Ovary (tissue), 3 donors: ENCODE measurements around the gene DRD1.

ENCODE experiments used
- POLR2A ChIP-seq: fragments of 450-650 bp; IDR thresholded peaks from one replicate; pipeline ENCODE4 v1.6.1; 2017; ENCODE audit warnings: antibody characterized with exemption, mild to moderate bottlenecking, moderate library complexity
- TF ChIP-seq, protein P1 (sequence below), 3 donors: fragments of 450-650 bp in 2 of 3; fragments of 200-600 bp in 1 of 3; IDR thresholded peaks; one replicate each; pipeline versions ENCODE4 v1.5.1 to v1.8.0; 2016 to 2022; ENCODE audit warnings: antibody characterized with exemption in 3 of 3, mild to moderate bottlenecking in 1 of 3
- donor health status: DM: no; HTN: no; CAD: no.

DNA sequence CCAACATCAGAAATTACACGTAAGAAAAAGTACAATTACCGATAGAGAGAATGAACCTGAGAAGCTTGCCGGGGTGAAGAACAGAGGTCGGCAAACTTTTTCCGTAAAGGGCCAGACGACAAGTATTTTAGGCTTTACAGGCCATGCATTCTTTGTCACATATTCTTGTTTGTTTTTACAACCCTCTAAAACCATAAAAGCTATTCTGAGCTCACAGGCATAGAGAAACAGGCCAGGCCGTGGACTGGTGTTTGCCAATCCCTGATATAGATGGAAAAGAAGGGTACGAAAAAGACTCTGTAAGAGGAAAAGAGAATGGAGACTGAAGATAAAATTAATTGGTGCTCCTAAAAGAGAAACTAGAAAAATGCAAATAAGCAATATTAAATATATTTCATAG, 49.7 kb upstream of the DRD1 start:
- TF ChIP-seq, protein P1, sequence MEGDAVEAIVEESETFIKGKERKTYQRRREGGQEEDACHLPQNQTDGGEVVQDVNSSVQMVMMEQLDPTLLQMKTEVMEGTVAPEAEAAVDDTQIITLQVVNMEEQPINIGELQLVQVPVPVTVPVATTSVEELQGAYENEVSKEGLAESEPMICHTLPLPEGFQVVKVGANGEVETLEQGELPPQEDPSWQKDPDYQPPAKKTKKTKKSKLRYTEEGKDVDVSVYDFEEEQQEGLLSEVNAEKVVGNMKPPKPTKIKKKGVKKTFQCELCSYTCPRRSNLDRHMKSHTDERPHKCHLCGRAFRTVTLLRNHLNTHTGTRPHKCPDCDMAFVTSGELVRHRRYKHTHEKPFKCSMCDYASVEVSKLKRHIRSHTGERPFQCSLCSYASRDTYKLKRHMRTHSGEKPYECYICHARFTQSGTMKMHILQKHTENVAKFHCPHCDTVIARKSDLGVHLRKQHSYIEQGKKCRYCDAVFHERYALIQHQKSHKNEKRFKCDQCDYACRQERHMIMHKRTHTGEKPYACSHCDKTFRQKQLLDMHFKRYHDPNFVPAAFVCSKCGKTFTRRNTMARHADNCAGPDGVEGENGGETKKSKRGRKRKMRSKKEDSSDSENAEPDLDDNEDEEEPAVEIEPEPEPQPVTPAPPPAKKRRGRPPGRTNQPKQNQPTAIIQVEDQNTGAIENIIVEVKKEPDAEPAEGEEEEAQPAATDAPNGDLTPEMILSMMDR (IDR thresholded peaks at IDR 0.05): no peak
- no peak for TF ChIP-seq POLR2A
